HCT116 (cell line): ENCODE results near the gene IGSF9. TPM values are rescaled to one million over a fixed set of nuclear protein-coding genes. Genes with fewer than 3 reads are reported as not detected.

ENCODE experiments used
- ATAC-seq: fragments of 200-7000 bp; cut with Tn5 transposase; 2 replicates; pipeline ENCODE4 v1.9.1; 2020; ENCODE audit warnings: mild to moderate bottlenecking, moderate library complexity
- BruUV-seq: library from RNA; stranded (reverse); fragments of 400-500 nt; replicated peaks from 2 replicates; lab custom pipeline; 2021; lab: Mats Ljungman, UMichigan
- CTCF ChIA-PET: fragments of 300-600 bp; sonication (Branson Sonifier 250); formaldehyde crosslinking; loops from one replicate; lab custom pipeline; 2021; ENCODE audit warnings: antibody characterized with exemption; lab: Charles Lee
- POLR2A ChIA-PET: fragments of 300-600, 350-600 bp; sonication (Branson Sonifier 250); formaldehyde crosslinking; loops from one replicate; lab custom pipeline; 2021; ENCODE audit warnings: antibody characterized with exemption; lab: Charles Lee
- RAD21 ChIA-PET, 2 experiments: fragments of 300-600 bp; sonication (Branson Sonifier 250); formaldehyde crosslinking; loops; one replicate each; lab custom pipeline; 2023; ENCODE audit warnings: low total read pairs in 2 of 2; ENCODE audit not compliant: uncharacterized antibody in 2 of 2, unreplicated experiment in 2 of 2, low non-redundant PET in 1 of 2; lab: Charles Lee
- DNase-seq: peaks from one replicate; pipeline ENCODE4 v3.0.0-alpha.2; 2010; ENCODE audit warnings: low read depth, low spot score
- H2AFZ ChIP-seq: fragments of 200-600 bp; shearing (Covaris generic), sonication (generic); 2 replicates; pipeline ENCODE4 v1.6.1; 2017; ENCODE audit warnings: low read depth, mixed run types, mixed read lengths, antibody characterized with exemption, low read length; ENCODE audit not compliant: poor library complexity, severe bottlenecking
- H3K27ac ChIP-seq: 2 replicates; pipeline ENCODE4 v1.5.1; 2012; ENCODE audit warnings: low read depth, low read length
- H3K27me3 ChIP-seq: fragments of 200-600 bp; sonication (generic); 2 replicates; pipeline ENCODE4 v1.6.1; 2016; ENCODE audit warnings: mixed run types, low read length, mixed read lengths; ENCODE audit not compliant: insufficient read depth
- H3K36me3 ChIP-seq, 2 experiments: fragments of 200-500 bp in 1 of 2; fragments of 200-600 bp in 1 of 2; sonication (Bioruptor generic) in 1 of 2; sonication (generic) in 1 of 2; 2 replicates each; pipeline versions ENCODE4 v1.5.1 to v1.6.1; 2014 to 2016; ENCODE audit warnings: low read length in 2 of 2, inconsistent platforms in 1 of 2, mixed read lengths in 1 of 2, mixed run types in 1 of 2; ENCODE audit not compliant: insufficient read depth in 2 of 2, control insufficient read depth in 1 of 2
- H3K4me1 ChIP-seq, 2 experiments: fragments of 200-600 bp in 1 of 2; sonication (generic) in 1 of 2; 2 replicates each; pipeline versions ENCODE4 v1.5.1 to v1.6.1; 2012 to 2017; ENCODE audit warnings: low read length in 2 of 2, inconsistent platforms in 1 of 2, mild to moderate bottlenecking in 1 of 2, mixed read lengths in 1 of 2, mixed run types in 1 of 2, moderate library complexity in 1 of 2; ENCODE audit not compliant: insufficient read depth in 2 of 2, control insufficient read depth in 1 of 2
- H3K4me2 ChIP-seq: fragments of 200-600 bp; sonication (generic); 2 replicates; pipeline ENCODE4 v1.6.1; 2017; ENCODE audit warnings: mixed run types, low read length, mixed read lengths
- H3K4me3 ChIP-seq, 2 experiments: fragments of 200-600 bp in 1 of 2; sonication (generic) in 1 of 2; replicated peaks in 1 of 2; 2 replicates each; pipeline ENCODE4 v1.5.1; 2011 to 2016; ENCODE audit warnings: low read length in 2 of 2, control low read depth in 1 of 2, low read depth in 1 of 2, mild to moderate bottlenecking in 1 of 2, mixed read lengths in 1 of 2, mixed run types in 1 of 2
- H3K79me2 ChIP-seq: fragments of 200-600 bp; sonication (generic); 2 replicates; pipeline ENCODE4 v1.6.1; 2017; ENCODE audit warnings: mild to moderate bottlenecking, mixed run types, low read length, moderate library complexity, mixed read lengths; ENCODE audit not compliant: insufficient read depth
- H3K9ac ChIP-seq: fragments of 200-600 bp; sonication (generic); 2 replicates; pipeline ENCODE4 v1.6.1; 2016; ENCODE audit warnings: low read length, mixed read lengths
- H3K9me2 ChIP-seq: fragments of 200-600 bp; sonication (generic), shearing (Covaris generic); 2 replicates; pipeline ENCODE4 v1.6.1; 2017; ENCODE audit warnings: mixed run types, mild to moderate bottlenecking, moderate library complexity; ENCODE audit not compliant: insufficient read depth
- H3K9me3 ChIP-seq, 2 experiments: fragments of 200-500 bp in 1 of 2; fragments of 200-600 bp in 1 of 2; sonication (Bioruptor generic) in 1 of 2; sonication (generic) in 1 of 2; 2 replicates each; pipeline ENCODE4 v1.6.1; 2014 to 2017; ENCODE audit warnings: low read length in 2 of 2, mixed read lengths in 2 of 2, inconsistent platforms in 1 of 2, low read depth in 1 of 2, mild to moderate bottlenecking in 1 of 2, mixed run types in 1 of 2, moderate library complexity in 1 of 2; ENCODE audit not compliant: control insufficient read depth in 1 of 2, insufficient read depth in 1 of 2
- H4K20me1 ChIP-seq: fragments of 200-600 bp; sonication (generic), shearing (Covaris generic); 2 replicates; pipeline ENCODE4 v1.6.1; 2017; ENCODE audit warnings: mixed run types, mild to moderate bottlenecking, moderate library complexity; ENCODE audit not compliant: insufficient read depth
- CEBPB ChIP-seq: IDR thresholded peaks from 2 replicates; pipeline ENCODE4 v1.6.1; 2012; ENCODE audit warnings: low read depth
- EGR1 ChIP-seq: IDR thresholded peaks from 2 replicates; pipeline ENCODE4 v1.6.1; 2012; ENCODE audit warnings: low read depth
- EZH2 ChIP-seq: fragments of 200-600 bp; sonication (generic); IDR thresholded peaks from 2 replicates; pipeline ENCODE4 v1.6.1; 2017; ENCODE audit warnings: antibody characterized with exemption, mixed run types
- MAX ChIP-seq: IDR thresholded peaks from 2 replicates; pipeline ENCODE4 v1.6.1; 2012
- POLR2AphosphoS5 ChIP-seq: IDR thresholded peaks from 2 replicates; pipeline ENCODE4 v1.6.1; 2011; ENCODE audit warnings: mild to moderate bottlenecking, low read depth, low read length, moderate library complexity
- SIN3A ChIP-seq: IDR thresholded peaks from 2 replicates; pipeline ENCODE4 v1.6.1; 2012; ENCODE audit warnings: low read depth
- SP1 ChIP-seq: IDR thresholded peaks from 2 replicates; pipeline ENCODE4 v1.6.1; 2012; ENCODE audit warnings: low read depth
- SRF ChIP-seq: IDR thresholded peaks from 2 replicates; pipeline ENCODE4 v1.6.1; 2012; ENCODE audit warnings: low read depth
- TCF7L2 ChIP-seq: IDR thresholded peaks from 2 replicates; pipeline ENCODE4 v1.7.0; 2011; ENCODE audit warnings: borderline replicate concordance, inconsistent platforms; ENCODE audit not compliant: insufficient read depth, insufficient read length; ENCODE audit errors: extremely low read depth
- intact Hi-C: fragments of 100-400 bp; cut with micrococcal nuclease; formaldehyde crosslinking; loops from 2 replicates; pipeline ENCODE4 v1.10.0; 2022
- total RNA-seq: library from RNA; stranded (reverse); gene quantifications from one replicate; pipeline ENCODE4 v1.2.1, GENCODE V29; 2021; ENCODE audit not compliant: unreplicated experiment
- TF ChIP-seq, protein P1 (sequence below): IDR thresholded peaks from 2 replicates; pipeline ENCODE4 v1.6.1; 2012; ENCODE audit warnings: low read depth

Gene IGSF9
- total RNA-seq, 1 experiment from 2014 or later = 10.3 TPM

DNA sequence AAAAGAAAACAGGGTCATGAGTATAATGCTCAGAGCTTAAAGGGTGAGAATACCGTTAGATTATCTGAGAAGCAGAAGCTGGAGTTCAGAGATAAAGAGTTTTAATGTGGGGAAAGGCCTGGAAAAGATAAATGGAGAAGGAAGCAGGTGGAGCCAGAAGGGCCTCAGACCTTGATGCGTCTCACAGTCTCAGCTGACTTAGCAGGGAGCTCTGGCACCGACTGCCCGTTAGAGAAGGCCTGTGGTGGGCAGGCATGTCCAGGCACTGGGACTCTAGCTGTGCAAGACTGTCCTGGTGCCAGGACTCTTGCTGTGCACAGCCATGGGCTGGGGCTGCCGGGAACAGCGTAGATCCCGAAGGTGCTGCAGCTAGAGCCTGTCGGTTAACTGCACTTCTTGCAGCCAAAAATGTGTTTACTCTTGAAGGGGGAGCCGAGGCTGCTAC, 12.4 kb upstream of the IGSF9 start:
- no peak for TF ChIP-seq MAX
- no peak for TF ChIP-seq SIN3A
- TF ChIP-seq, protein P1, sequence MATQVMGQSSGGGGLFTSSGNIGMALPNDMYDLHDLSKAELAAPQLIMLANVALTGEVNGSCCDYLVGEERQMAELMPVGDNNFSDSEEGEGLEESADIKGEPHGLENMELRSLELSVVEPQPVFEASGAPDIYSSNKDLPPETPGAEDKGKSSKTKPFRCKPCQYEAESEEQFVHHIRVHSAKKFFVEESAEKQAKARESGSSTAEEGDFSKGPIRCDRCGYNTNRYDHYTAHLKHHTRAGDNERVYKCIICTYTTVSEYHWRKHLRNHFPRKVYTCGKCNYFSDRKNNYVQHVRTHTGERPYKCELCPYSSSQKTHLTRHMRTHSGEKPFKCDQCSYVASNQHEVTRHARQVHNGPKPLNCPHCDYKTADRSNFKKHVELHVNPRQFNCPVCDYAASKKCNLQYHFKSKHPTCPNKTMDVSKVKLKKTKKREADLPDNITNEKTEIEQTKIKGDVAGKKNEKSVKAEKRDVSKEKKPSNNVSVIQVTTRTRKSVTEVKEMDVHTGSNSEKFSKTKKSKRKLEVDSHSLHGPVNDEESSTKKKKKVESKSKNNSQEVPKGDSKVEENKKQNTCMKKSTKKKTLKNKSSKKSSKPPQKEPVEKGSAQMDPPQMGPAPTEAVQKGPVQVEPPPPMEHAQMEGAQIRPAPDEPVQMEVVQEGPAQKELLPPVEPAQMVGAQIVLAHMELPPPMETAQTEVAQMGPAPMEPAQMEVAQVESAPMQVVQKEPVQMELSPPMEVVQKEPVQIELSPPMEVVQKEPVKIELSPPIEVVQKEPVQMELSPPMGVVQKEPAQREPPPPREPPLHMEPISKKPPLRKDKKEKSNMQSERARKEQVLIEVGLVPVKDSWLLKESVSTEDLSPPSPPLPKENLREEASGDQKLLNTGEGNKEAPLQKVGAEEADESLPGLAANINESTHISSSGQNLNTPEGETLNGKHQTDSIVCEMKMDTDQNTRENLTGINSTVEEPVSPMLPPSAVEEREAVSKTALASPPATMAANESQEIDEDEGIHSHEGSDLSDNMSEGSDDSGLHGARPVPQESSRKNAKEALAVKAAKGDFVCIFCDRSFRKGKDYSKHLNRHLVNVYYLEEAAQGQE = no peak
- no peak for TF ChIP-seq SRF
- TF ChIP-seq EGR1 = no peak
- TF ChIP-seq SP1 = no peak
- no peak for TF ChIP-seq TCF7L2
- TF ChIP-seq CEBPB = no peak
- TF ChIP-seq POLR2AphosphoS5 = no peak
- no peak for TF ChIP-seq EZH2
- no peaks in the 10 kb centered on the region for H3K9me3 ChIP-seq
- no peak overlapping the region for H3K27ac ChIP-seq
- POLR2A ChIA-PET = no interaction called here
- H2AFZ ChIP-seq = no peak overlapping the region
- no peak overlapping the region for H3K9ac ChIP-seq
- H3K36me3 ChIP-seq = no peaks in the 10 kb centered on the region
- intact Hi-C loops = no loop called here
- no peak overlapping the region for H3K4me3 ChIP-seq
- DNase-seq = no peak
- H3K9me2 ChIP-seq = no peaks in the 10 kb centered on the region
- H3K4me1 ChIP-seq = peaks cover 6 to 24% of the 10 kb centered on the region in 2 experiments; a peak in 3 of 4 replicates
- H3K79me2 ChIP-seq = no peaks in the 10 kb centered on the region
- RAD21 ChIA-PET = no interaction called here
- no TSS peak for BruUV-seq
- no peaks in the 10 kb centered on the region for H4K20me1 ChIP-seq
- ATAC-seq = no peak
- peaks cover 6% of the 10 kb centered on the region for H3K27me3 ChIP-seq
- no peak overlapping the region for H3K4me2 ChIP-seq
- CTCF ChIA-PET = interaction anchor here (1.2 to 1.5 kb wide), 2 partner anchors 12 to 49 kb away, joined by 4 to 9 read pairs; no protein-coding TSS in a partner anchor
